C4-2B (cell line): Measurements from ENCODE around the gene RASEF.

Experiments used
- H3K27ac ChIP-seq: fragments of 450-650 bp; 2 replicates; pipeline ENCODE4 v1.5.1; 2017
- ZFX ChIP-seq: fragments of 450-650 bp; IDR thresholded peaks from 2 replicates; pipeline ENCODE4 v1.6.1; 2017
- TF ChIP-seq, protein P1 (sequence below): fragments of 450-650 bp; conservative IDR thresholded peaks from 2 replicates; pipeline ENCODE4 v1.5.1; 2017; ENCODE audit warnings: mild to moderate bottlenecking

The RASEF gene

DNA sequence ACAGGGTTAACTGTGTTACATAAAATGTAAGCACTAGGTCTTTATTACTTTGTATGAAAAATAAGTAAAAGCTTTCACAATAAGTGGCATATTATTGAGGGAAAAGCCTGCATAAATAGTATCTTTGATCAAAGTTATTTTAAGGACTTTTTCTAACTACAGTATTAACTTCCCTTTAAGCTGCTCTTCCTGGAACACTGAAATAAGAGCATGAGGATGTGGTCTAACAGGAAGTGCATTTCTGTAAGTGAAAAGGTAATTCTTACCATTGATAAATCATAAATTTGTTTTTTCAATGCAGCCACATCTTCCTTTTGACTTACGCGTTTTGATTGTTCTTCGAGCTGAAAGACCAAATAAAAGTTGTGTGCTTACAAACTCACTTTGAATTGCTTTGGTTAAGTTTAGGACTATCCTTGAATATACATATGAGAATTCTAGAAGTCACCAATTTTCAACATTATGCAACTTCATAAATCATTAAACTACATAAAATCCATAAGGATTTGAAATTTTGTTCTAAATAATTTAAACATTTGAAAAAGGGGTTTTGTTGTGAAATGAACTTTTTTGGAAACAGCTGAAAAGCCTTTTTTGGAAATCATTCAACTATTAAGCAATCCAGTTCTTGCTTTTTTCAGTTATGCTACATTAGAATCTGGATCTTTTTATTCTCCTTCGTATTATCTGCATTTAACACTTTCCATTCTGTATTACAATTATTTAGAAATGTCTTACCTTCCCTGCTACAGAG is 50.6 kb downstream of the RASEF start:
- TF ChIP-seq ZFX, result no peak
- TF ChIP-seq, protein P1, sequence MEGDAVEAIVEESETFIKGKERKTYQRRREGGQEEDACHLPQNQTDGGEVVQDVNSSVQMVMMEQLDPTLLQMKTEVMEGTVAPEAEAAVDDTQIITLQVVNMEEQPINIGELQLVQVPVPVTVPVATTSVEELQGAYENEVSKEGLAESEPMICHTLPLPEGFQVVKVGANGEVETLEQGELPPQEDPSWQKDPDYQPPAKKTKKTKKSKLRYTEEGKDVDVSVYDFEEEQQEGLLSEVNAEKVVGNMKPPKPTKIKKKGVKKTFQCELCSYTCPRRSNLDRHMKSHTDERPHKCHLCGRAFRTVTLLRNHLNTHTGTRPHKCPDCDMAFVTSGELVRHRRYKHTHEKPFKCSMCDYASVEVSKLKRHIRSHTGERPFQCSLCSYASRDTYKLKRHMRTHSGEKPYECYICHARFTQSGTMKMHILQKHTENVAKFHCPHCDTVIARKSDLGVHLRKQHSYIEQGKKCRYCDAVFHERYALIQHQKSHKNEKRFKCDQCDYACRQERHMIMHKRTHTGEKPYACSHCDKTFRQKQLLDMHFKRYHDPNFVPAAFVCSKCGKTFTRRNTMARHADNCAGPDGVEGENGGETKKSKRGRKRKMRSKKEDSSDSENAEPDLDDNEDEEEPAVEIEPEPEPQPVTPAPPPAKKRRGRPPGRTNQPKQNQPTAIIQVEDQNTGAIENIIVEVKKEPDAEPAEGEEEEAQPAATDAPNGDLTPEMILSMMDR, result no peak
- no peak overlapping the region for H3K27ac ChIP-seq

DNA sequence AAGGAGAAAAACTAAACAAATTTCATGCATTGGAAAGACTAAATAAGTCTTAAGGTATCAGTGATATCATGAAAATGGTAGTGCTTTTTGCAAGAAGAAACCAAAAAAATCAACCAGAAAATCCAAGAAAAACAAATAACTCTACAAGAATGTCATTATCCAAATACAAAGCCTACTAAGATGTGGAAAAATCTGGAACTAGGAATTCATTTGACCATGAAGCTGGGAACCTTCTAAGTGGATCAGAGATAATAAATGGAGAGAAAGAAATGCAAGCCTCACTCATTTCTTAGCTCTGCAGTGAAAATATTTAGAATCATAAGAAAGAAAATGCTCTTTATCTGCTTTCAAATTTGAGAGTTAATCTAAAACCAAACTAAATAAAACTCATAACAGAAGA is 51.3 kb downstream of the RASEF start:
- no peak overlapping the region for H3K27ac ChIP-seq
- TF ChIP-seq, protein P1, result no peak
- no peak for TF ChIP-seq ZFX

DNA sequence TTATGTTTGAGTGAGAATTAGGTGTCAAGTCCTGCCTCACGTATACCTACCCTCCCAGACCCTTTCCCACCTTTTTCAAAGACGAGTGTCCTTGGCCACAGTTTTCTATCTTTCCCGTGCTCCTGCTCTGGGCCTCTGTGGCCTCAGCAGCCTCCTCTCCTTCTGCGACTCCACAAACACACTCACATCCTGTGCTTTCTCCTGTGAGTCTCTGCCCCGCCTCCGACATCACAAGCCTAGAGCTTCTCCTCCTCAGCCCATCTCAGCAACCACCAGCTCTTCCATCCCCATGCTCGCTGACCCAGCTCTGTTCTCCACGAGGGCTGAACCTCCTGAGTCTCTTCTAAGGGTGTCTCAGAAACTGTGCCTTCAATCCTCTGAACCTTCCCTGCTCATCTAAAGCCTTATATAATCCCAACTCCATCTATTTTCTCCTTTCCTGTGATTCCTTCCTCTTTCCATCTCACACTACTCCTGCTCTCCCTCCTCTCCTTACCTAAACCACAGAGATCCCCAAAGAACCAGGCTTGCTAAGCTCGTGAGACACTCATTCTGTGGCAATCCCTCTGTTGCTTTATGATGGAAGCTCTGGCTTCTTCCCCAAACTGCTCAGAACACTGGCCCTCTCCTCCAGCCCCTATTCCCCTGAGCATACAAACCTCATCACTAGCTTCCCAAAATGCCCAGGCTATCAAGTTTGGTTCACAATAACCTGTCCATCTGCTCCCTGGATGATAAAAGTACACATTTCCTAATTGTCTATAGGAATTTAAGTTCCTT is 55.2 kb downstream of the RASEF start:
- H3K27ac ChIP-seq, result no peak overlapping the region
- TF ChIP-seq, protein P1, result no peak
- no peak for TF ChIP-seq ZFX

DNA sequence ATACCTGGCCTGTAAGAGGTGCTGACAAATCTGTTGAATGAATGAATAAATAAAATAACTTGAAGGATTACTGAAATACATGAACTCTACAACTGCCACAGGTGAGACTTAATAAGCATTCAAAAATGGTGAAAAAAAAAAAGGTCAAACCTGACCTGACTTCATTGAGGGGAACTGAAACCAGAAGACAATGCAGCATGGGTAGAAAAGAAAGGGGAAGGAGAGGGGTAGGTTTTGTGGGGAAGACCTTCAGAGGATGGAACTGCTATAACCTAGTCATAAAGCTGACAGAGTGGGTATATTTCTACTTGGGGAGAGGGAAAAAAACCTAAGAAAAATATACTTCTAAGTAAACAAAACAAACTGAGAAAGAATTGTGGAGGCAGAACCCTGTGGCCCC is 56.6 kb downstream of the RASEF start:
- TF ChIP-seq, protein P1, result no peak
- no peak for TF ChIP-seq ZFX
- H3K27ac ChIP-seq, result no peak overlapping the region

DNA sequence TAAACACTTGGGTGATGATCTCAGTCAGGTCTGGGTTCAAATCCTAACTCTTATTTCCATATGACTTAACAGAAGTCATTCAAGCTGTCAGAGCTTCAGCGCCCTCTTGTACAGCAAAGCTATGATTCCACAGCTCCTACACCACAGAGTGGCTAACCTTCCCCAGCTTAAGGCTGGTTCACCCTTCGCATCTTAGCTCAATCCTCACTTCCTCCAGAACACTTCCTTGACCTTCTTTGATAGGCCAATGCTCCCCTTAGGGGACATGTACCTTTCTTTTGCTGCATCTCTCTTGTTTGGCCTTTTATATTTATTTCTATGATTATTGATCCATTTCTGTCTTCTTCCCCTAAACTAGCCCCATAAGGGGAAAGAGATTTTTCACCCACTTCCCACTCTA is 57.0 kb downstream of the RASEF start:
- TF ChIP-seq ZFX, result no peak
- TF ChIP-seq, protein P1, result no peak
- no peak overlapping the region for H3K27ac ChIP-seq

DNA sequence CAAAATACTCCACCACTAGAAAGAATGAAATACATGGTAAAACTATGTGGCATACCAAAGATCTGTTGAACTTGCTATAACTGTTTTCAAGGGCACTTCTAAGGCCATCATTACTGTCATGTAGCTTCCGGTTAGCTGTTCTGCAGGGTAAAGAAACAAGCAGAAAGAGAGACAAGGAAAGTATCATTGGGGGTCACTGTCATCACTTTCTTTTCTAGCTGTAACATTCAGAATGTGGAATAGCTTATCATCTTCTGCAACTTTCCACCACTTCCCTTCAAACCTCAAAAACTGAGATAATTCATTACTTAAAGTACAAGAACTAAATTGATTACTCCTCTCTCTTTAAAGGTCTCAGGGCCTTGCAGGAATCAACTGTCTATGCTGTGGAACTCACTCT is 57.6 kb downstream of the RASEF start:
- no peak overlapping the region for H3K27ac ChIP-seq
- TF ChIP-seq ZFX, result no peak
- TF ChIP-seq, protein P1, result no peak

DNA sequence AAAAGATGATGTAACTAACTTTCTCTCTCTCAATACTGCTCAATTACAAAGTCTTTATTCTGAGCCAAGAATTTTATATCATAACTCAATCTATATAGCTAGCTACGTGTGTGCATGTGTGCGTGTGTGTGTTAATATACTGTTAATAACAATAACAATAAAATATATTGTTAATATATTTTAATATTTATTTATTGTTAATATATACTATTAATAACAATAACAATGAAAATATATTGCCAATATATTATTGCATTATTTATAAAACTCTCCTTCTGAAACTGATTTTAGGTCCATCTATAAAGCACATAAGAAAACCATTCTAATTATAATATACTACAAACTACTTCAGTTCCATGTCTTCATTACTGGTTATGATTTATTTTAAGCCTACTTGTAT is 60.6 kb downstream of the RASEF start:
- H3K27ac ChIP-seq, result no peak overlapping the region
- TF ChIP-seq, protein P1, result no peak
- no peak for TF ChIP-seq ZFX
